BE2C (cell line): Measurements from ENCODE around the gene CDC73.
A peak's percentile ranks its signal among the peaks of the same experiment; 100 is the strongest.

Experiments
- DNase-seq: peaks from one replicate; pipeline ENCODE4 v3.0.0-alpha.2; 2020
- H3K27me3 ChIP-seq: fragments of 250-450 bp; sonication (Bioruptor Pico); 2 replicates; pipeline ENCODE4 v1.5.1; 2020; ENCODE audit warnings: mild to moderate bottlenecking
- H3K36me3 ChIP-seq: fragments of 250-450 bp; sonication (Bioruptor Pico); 2 replicates; pipeline ENCODE4 v1.5.1; 2020; ENCODE audit warnings: mild to moderate bottlenecking
- H3K4me1 ChIP-seq: fragments of 250-450 bp; sonication (Bioruptor Pico); 2 replicates; pipeline ENCODE4 v1.5.1; 2020
- H3K4me3 ChIP-seq: 2 replicates; pipeline ENCODE4 v1.5.1; 2011; ENCODE audit warnings: low read depth, low read length
- H3K9me3 ChIP-seq: fragments of 250-450 bp; sonication (Bioruptor Pico); 2 replicates; pipeline ENCODE4 v1.5.1; 2020
- CTCF ChIP-seq: IDR thresholded peaks from 2 replicates; pipeline ENCODE4 v1.5.1; 2012; ENCODE audit warnings: mild to moderate bottlenecking, low read depth, low read length

CDC73 gene

GRCh38 chr1:193156117-193156821, 34.4 kb downstream of the CDC73 start:
- TF ChIP-seq CTCF = no peak
- Histone ChIP-seq H3K9me3 (no peaks in the 10 kb centered on the region), H3K4me3 (no peak overlapping the region), H3K27me3 (no peaks in the 10 kb centered on the region), H3K4me1 (no peaks in the 10 kb centered on the region; the same call in 1 of the 2 replicates), H3K36me3 (peaks cover 17% of the 10 kb centered on the region)
- no peak for DNase-seq

GRCh38 chr1:193156822-193157142, 35.0 kb downstream of the CDC73 start:
- H3K4me1 ChIP-seq = no peaks in the 10 kb centered on the region; the same call in 1 of the 2 replicates
- H3K4me3 ChIP-seq = no peak overlapping the region
- TF ChIP-seq CTCF = no peak
- DNase-seq = no peak
- H3K9me3 ChIP-seq = no peaks in the 10 kb centered on the region
- no peaks in the 10 kb centered on the region for H3K27me3 ChIP-seq
- peaks cover 12% of the 10 kb centered on the region for H3K36me3 ChIP-seq

GRCh38 chr1:193157360-193157759, 35.5 kb downstream of the CDC73 start:
- TF ChIP-seq CTCF = no peak
- Histone ChIP-seq H3K4me1 (no peaks in the 10 kb centered on the region; the same call in 1 of the 2 replicates), H3K4me3 (no peak overlapping the region), H3K9me3 (no peaks in the 10 kb centered on the region), H3K27me3 (no peaks in the 10 kb centered on the region), H3K36me3 (peaks cover 9% of the 10 kb centered on the region)
- DNase-seq = peak; percentile 14

GRCh38 chr1:193176113-193176512, 54.3 kb downstream of the CDC73 start:
- TF ChIP-seq CTCF = no peak
- no peak for DNase-seq
- Histone ChIP-seq H3K4me3 (no peak overlapping the region), H3K36me3 (no peaks in the 10 kb centered on the region), H3K27me3 (no peaks in the 10 kb centered on the region), H3K9me3 (no peaks in the 10 kb centered on the region), H3K4me1 (peaks cover 6% of the 10 kb centered on the region)

- Histone ChIP-seq H3K9me3 (no peaks in the 10 kb centered on the region), H3K4me3 (no peak overlapping the region), H3K4me1 (peaks cover 6% of the 10 kb centered on the region), H3K27me3 (no peaks in the 10 kb centered on the region), H3K36me3 (no peaks in the 10 kb centered on the region)
- TF ChIP-seq CTCF = no peak
- peak; percentile 10 for DNase-seq
Measured at GRCh38 chr1:193176788-193177187, 55.0 kb downstream of the CDC73 start.

GRCh38 chr1:193179094-193179493, 57.3 kb downstream of the CDC73 start:
- TF ChIP-seq CTCF = no peak
- Histone ChIP-seq H3K27me3 (no peaks in the 10 kb centered on the region), H3K9me3 (no peaks in the 10 kb centered on the region), H3K36me3 (no peaks in the 10 kb centered on the region), H3K4me1 (peaks cover 6% of the 10 kb centered on the region), H3K4me3 (no peak overlapping the region)
- DNase-seq = no peak
